ENCODE measurements around the gene PPP4R2. TPM values are rescaled to one million over a fixed set of nuclear protein-coding genes. Genes with fewer than 3 reads are reported as not detected.

PPP4R2 gene
- total and polyA plus RNA-seq, 2 donors: 36.6 to 79.7 TPM

- Histone ChIP-seq H3K36me3 (ENCODE audit: control insufficient read depth in 2 of 2, insufficient read depth in 2 of 2, low read length in 1 of 2) (peaks cover 6 to 13% of the 10 kb centered on the region in 2 donors), H3K27ac (ENCODE audit: low read depth in 1 of 2, low read length in 1 of 2) (no peak overlapping the region), H3K4me3 (ENCODE audit: low read length in 2 of 2) (no peak overlapping the region), H3K27me3 (ENCODE audit: control insufficient read depth in 2 of 2, insufficient read depth in 1 of 2, low read length in 1 of 2) (no peaks in the 10 kb centered on the region), H3K9me3 (ENCODE audit: control insufficient read depth in 2 of 2, insufficient read depth in 1 of 2, low read length in 1 of 2) (no peaks in the 10 kb centered on the region), H3K4me1 (ENCODE audit: control insufficient read depth in 2 of 2, insufficient read depth in 2 of 2, low read length in 2 of 2) (no peaks in the 10 kb centered on the region)
- no peak for DNase-seq (ENCODE audit: low read depth in 6 of 9, low spot score in 9 of 9)
- 94% methylated on average over 6 of the region's 6 CpGs for WGBS
These were observed 48.8 kb downstream of the PPP4R2 start for GRCh38 chr3:73045391-73045790.

- no peak for DNase-seq (ENCODE audit: low read depth in 6 of 9, low spot score in 9 of 9)
- no peak overlapping the region for H3K4me3 ChIP-seq (ENCODE audit: low read length in 2 of 2)
- no peaks in the 10 kb centered on the region for H3K4me1 ChIP-seq (ENCODE audit: control insufficient read depth in 2 of 2, insufficient read depth in 2 of 2, low read length in 2 of 2)
- no peaks in the 10 kb centered on the region for H3K27me3 ChIP-seq (ENCODE audit: control insufficient read depth in 2 of 2, insufficient read depth in 1 of 2, low read length in 1 of 2)
- peaks cover 6 to 16% of the 10 kb centered on the region in 2 donors for H3K36me3 ChIP-seq (ENCODE audit: control insufficient read depth in 2 of 2, insufficient read depth in 2 of 2, low read length in 1 of 2)
- 95% methylated on average over 2 of the region's 2 CpGs for WGBS
- H3K9me3 ChIP-seq (ENCODE audit: control insufficient read depth in 2 of 2, insufficient read depth in 1 of 2, low read length in 1 of 2): no peaks in the 10 kb centered on the region
- no peak overlapping the region for H3K27ac ChIP-seq (ENCODE audit: low read depth in 1 of 2, low read length in 1 of 2)
These were observed 49.6 kb downstream of the PPP4R2 start for GRCh38 chr3:73046195-73046594.

- H3K9me3 ChIP-seq (ENCODE audit: control insufficient read depth in 2 of 2, insufficient read depth in 1 of 2, low read length in 1 of 2): no peaks in the 10 kb centered on the region
- peaks cover 6 to 23% of the 10 kb centered on the region in 2 donors for H3K36me3 ChIP-seq (ENCODE audit: control insufficient read depth in 2 of 2, insufficient read depth in 2 of 2, low read length in 1 of 2)
- no peak overlapping the region for H3K27ac ChIP-seq (ENCODE audit: low read depth in 1 of 2, low read length in 1 of 2)
- WGBS: 97% methylated on average over 10 of the region's 10 CpGs
- H3K4me1 ChIP-seq (ENCODE audit: control insufficient read depth in 2 of 2, insufficient read depth in 2 of 2, low read length in 2 of 2): no peaks in the 10 kb centered on the region
- no peaks in the 10 kb centered on the region for H3K27me3 ChIP-seq (ENCODE audit: control insufficient read depth in 2 of 2, insufficient read depth in 1 of 2, low read length in 1 of 2)
- DNase-seq (ENCODE audit: low read depth in 6 of 9, low spot score in 9 of 9): no peak
- no peak overlapping the region for H3K4me3 ChIP-seq (ENCODE audit: low read length in 2 of 2)
These were observed 52.7 kb downstream of the PPP4R2 start for GRCh38 chr3:73049319-73049718.

GRCh38 chr3:73052857-73053256 lies 56.2 kb downstream of the PPP4R2 start:
- Histone ChIP-seq H3K9me3 (ENCODE audit: control insufficient read depth in 2 of 2, insufficient read depth in 1 of 2, low read length in 1 of 2) (no peaks in the 10 kb centered on the region), H3K27me3 (ENCODE audit: control insufficient read depth in 2 of 2, insufficient read depth in 1 of 2, low read length in 1 of 2) (no peaks in the 10 kb centered on the region), H3K4me3 (ENCODE audit: low read length in 2 of 2) (no peak overlapping the region), H3K27ac (ENCODE audit: low read depth in 1 of 2, low read length in 1 of 2) (no peak overlapping the region), H3K4me1 (ENCODE audit: control insufficient read depth in 2 of 2, insufficient read depth in 2 of 2, low read length in 2 of 2) (no peaks in the 10 kb centered on the region), H3K36me3 (ENCODE audit: control insufficient read depth in 2 of 2, insufficient read depth in 2 of 2, low read length in 1 of 2) (peaks cover 5 to 24% of the 10 kb centered on the region in 2 donors)
- WGBS: 95% methylated on average over 2 of the region's 2 CpGs
- DNase-seq (ENCODE audit: low read depth in 6 of 9, low spot score in 9 of 9): no peak

GRCh38 chr3:73055583-73055982 lies 59.0 kb downstream of the PPP4R2 start:
- peaks cover 0 to 27% of the 10 kb centered on the region in 2 donors for H3K36me3 ChIP-seq (ENCODE audit: control insufficient read depth in 2 of 2, insufficient read depth in 2 of 2, low read length in 1 of 2)
- WGBS: 97% methylated on average over 8 of the region's 8 CpGs
- no peak overlapping the region for H3K27ac ChIP-seq (ENCODE audit: low read depth in 1 of 2, low read length in 1 of 2)
- no peaks in the 10 kb centered on the region for H3K4me1 ChIP-seq (ENCODE audit: control insufficient read depth in 2 of 2, insufficient read depth in 2 of 2, low read length in 2 of 2)
- no peak for DNase-seq (ENCODE audit: low read depth in 6 of 9, low spot score in 9 of 9)
- no peaks in the 10 kb centered on the region for H3K9me3 ChIP-seq (ENCODE audit: control insufficient read depth in 2 of 2, insufficient read depth in 1 of 2, low read length in 1 of 2)
- H3K4me3 ChIP-seq (ENCODE audit: low read length in 2 of 2): no peak overlapping the region
- H3K27me3 ChIP-seq (ENCODE audit: control insufficient read depth in 2 of 2, insufficient read depth in 1 of 2, low read length in 1 of 2): no peaks in the 10 kb centered on the region

GRCh38 chr3:73056014-73056844 lies 59.6 kb downstream of the PPP4R2 start:
- WGBS: 55% methylated on average over 5 of the region's 5 CpGs
- Histone ChIP-seq H3K9me3 (ENCODE audit: control insufficient read depth in 2 of 2, insufficient read depth in 1 of 2, low read length in 1 of 2) (no peaks in the 10 kb centered on the region), H3K36me3 (ENCODE audit: control insufficient read depth in 2 of 2, insufficient read depth in 2 of 2, low read length in 1 of 2) (peaks cover 0 to 25% of the 10 kb centered on the region in 2 donors), H3K27ac (ENCODE audit: low read depth in 1 of 2, low read length in 1 of 2) (no peak overlapping the region), H3K4me1 (ENCODE audit: control insufficient read depth in 2 of 2, insufficient read depth in 2 of 2, low read length in 2 of 2) (no peaks in the 10 kb centered on the region), H3K27me3 (ENCODE audit: control insufficient read depth in 2 of 2, insufficient read depth in 1 of 2, low read length in 1 of 2) (no peaks in the 10 kb centered on the region), H3K4me3 (ENCODE audit: low read length in 2 of 2) (no peak overlapping the region)
- peak in 7 of 9 donors; percentile 13 to 54 (median 26) for DNase-seq (ENCODE audit: low read depth in 6 of 9, low spot score in 9 of 9)

GRCh38 chr3:73056845-73057150 lies 60.2 kb downstream of the PPP4R2 start:
- H3K27ac ChIP-seq (ENCODE audit: low read depth in 1 of 2, low read length in 1 of 2): no peak overlapping the region
- no peak overlapping the region for H3K4me3 ChIP-seq (ENCODE audit: low read length in 2 of 2)
- H3K36me3 ChIP-seq (ENCODE audit: control insufficient read depth in 2 of 2, insufficient read depth in 2 of 2, low read length in 1 of 2): peaks cover 5 to 30% of the 10 kb centered on the region in 2 donors
- no peaks in the 10 kb centered on the region for H3K4me1 ChIP-seq (ENCODE audit: control insufficient read depth in 2 of 2, insufficient read depth in 2 of 2, low read length in 2 of 2)
- DNase-seq (ENCODE audit: low read depth in 6 of 9, low spot score in 9 of 9): no peak
- H3K9me3 ChIP-seq (ENCODE audit: control insufficient read depth in 2 of 2, insufficient read depth in 1 of 2, low read length in 1 of 2): no peaks in the 10 kb centered on the region
- H3K27me3 ChIP-seq (ENCODE audit: control insufficient read depth in 2 of 2, insufficient read depth in 1 of 2, low read length in 1 of 2): no peaks in the 10 kb centered on the region

- no peak for DNase-seq (ENCODE audit: low read depth in 6 of 9, low spot score in 9 of 9)
- Histone ChIP-seq H3K27me3 (ENCODE audit: control insufficient read depth in 2 of 2, insufficient read depth in 1 of 2, low read length in 1 of 2) (no peaks in the 10 kb centered on the region), H3K36me3 (ENCODE audit: control insufficient read depth in 2 of 2, insufficient read depth in 2 of 2, low read length in 1 of 2) (peaks cover 22 to 55% of the 10 kb centered on the region in 2 donors), H3K9me3 (ENCODE audit: control insufficient read depth in 2 of 2, insufficient read depth in 1 of 2, low read length in 1 of 2) (no peaks in the 10 kb centered on the region), H3K4me1 (ENCODE audit: control insufficient read depth in 2 of 2, insufficient read depth in 2 of 2, low read length in 2 of 2) (no peaks in the 10 kb centered on the region), H3K27ac (ENCODE audit: low read depth in 1 of 2, low read length in 1 of 2) (no peak overlapping the region), H3K4me3 (ENCODE audit: low read length in 2 of 2) (no peak overlapping the region)
- 93% methylated on average over 1 of the region's 1 CpG for WGBS
These were observed 63.7 kb downstream of the PPP4R2 start for GRCh38 chr3:73060302-73060723.

- Histone ChIP-seq H3K4me3 (ENCODE audit: low read length in 2 of 2) (no peak within 1 kb of the TSS), H3K27ac (ENCODE audit: low read depth in 1 of 2, low read length in 1 of 2) (no peak within 1 kb of the TSS), H3K9me3 (ENCODE audit: control insufficient read depth in 2 of 2, insufficient read depth in 1 of 2, low read length in 1 of 2) (no peaks in the 10 kb centered on the region), H3K27me3 (ENCODE audit: control insufficient read depth in 2 of 2, insufficient read depth in 1 of 2, low read length in 1 of 2) (no peaks in the 10 kb centered on the region), H3K36me3 (ENCODE audit: control insufficient read depth in 2 of 2, insufficient read depth in 2 of 2, low read length in 1 of 2) (peaks cover 22 to 51% of the 10 kb centered on the region in 2 donors), H3K4me1 (ENCODE audit: control insufficient read depth in 2 of 2, insufficient read depth in 2 of 2, low read length in 2 of 2) (no peaks in the 10 kb centered on the region)
- WGBS: 99% methylated on average over 2 of the region's 2 CpGs
- DNase-seq (ENCODE audit: low read depth in 6 of 9, low spot score in 9 of 9): no peak
These were observed 64.8 kb downstream of the PPP4R2 start, which contains the start of gene EBLN2 for GRCh38 chr3:73061416-73061815. Gene EBLN2 (plus strand): TSS chr3:73061659. CDS start chr3:73062082, 423 bp downstream.
